K562 (cell line): ENCODE measurements around the gene SPATA13. TPM values are rescaled to one million over a fixed set of nuclear protein-coding genes. Genes with fewer than 3 reads are reported as not detected.

Source experiments
- ATAC-seq: fragments of 200-7000 bp; cut with Tn5 transposase; 3 replicates; pipeline ENCODE4 v1.9.1; 2020; ENCODE audit warnings: moderate library complexity
- BruUV-seq: library from RNA; stranded (reverse); fragments of 400-500 nt; replicated peaks from 2 replicates; lab custom pipeline; 2021; lab: Mats Ljungman, UMichigan
- CTCF ChIA-PET: fragments of 300-600 bp; formaldehyde crosslinking; extraction: SDS; loops from one replicate; lab custom pipeline; 2021; ENCODE audit warnings: low intra/inter-chr PET ratio; lab: Yijun Ruan, JAX
- POLR2A ChIA-PET: fragments of 300-600, 350-650 bp; sonication (Branson Sonifier 250); formaldehyde crosslinking; extraction: SDS; loops from one replicate; lab custom pipeline; 2021; ENCODE audit warnings: antibody characterized with exemption, inconsistent platforms; lab: Yijun Ruan, JAX
- DNase-seq, 4 experiments: peaks; one replicate each; pipeline versions ENCODE4 v3.0.0 to v3.0.0-alpha.2; 2011 to 2018; ENCODE audit warnings: low spot score in 3 of 4, mixed read lengths in 3 of 4; ENCODE audit errors: extremely low read depth in 1 of 4
- FAIRE-seq: peaks from 2 replicates; lab custom pipeline; 2011; peaks lifted over from hg19 to GRCh38; lab: Jason Lieb, UNC
- H2AFZ ChIP-seq: 2 replicates; pipeline ENCODE4 v1.6.0; 2011; ENCODE audit warnings: low read depth, low read length, control low read depth, inconsistent platforms
- H3K27ac ChIP-seq: fragments of 200-600 bp; 3 replicates; pipeline ENCODE4 v1.8.0; 2011; ENCODE audit warnings: low read depth, mild to moderate bottlenecking, control low read depth, inconsistent platforms, low read length, moderate library complexity, mixed read lengths; ENCODE audit errors: extremely low read depth
- H3K27me3 ChIP-seq, 2 experiments: fragments of 300-600 bp in 1 of 2; 2 replicates in 1 of 2; 3 replicates in 1 of 2; pipeline versions ENCODE4 v1.6.0 to v1.8.0; 2011; ENCODE audit warnings: inconsistent platforms in 2 of 2, low read length in 2 of 2, mild to moderate bottlenecking in 1 of 2, mixed read lengths in 1 of 2, moderate library complexity in 1 of 2; ENCODE audit not compliant: control insufficient read depth in 2 of 2, insufficient read depth in 2 of 2
- H3K36me3 ChIP-seq: fragments of 300-600 bp; 3 replicates; pipeline ENCODE4 v1.8.0; 2011; ENCODE audit warnings: mild to moderate bottlenecking, low read length, inconsistent platforms; ENCODE audit not compliant: control insufficient read depth, insufficient read depth
- H3K4me1 ChIP-seq, 2 experiments: fragments of 200-600 bp in 1 of 2; replicated peaks in 1 of 2; 2 replicates in 1 of 2; 3 replicates in 1 of 2; pipeline versions ENCODE4 v1.5.1 to v1.8.0; 2011; ENCODE audit warnings: inconsistent platforms in 2 of 2, low read length in 2 of 2, mild to moderate bottlenecking in 1 of 2, mixed read lengths in 1 of 2, moderate library complexity in 1 of 2; ENCODE audit not compliant: control insufficient read depth in 2 of 2, insufficient read depth in 2 of 2
- H3K4me2 ChIP-seq: 2 replicates; pipeline ENCODE4 v1.6.1; 2011; ENCODE audit warnings: low read length, control low read depth, inconsistent platforms, mixed read lengths; ENCODE audit not compliant: insufficient read depth
- H3K4me3 ChIP-seq: fragments of 200-600 bp; sonication (generic), shearing (Covaris generic); 2 replicates; pipeline ENCODE4 v1.5.1; 2016; ENCODE audit warnings: control low read depth, inconsistent platforms
- H3K79me2 ChIP-seq: fragments of 200-600 bp; 3 replicates; pipeline ENCODE4 v1.8.0; 2011; ENCODE audit warnings: low read length, inconsistent platforms; ENCODE audit not compliant: control insufficient read depth, insufficient read depth
- H3K9ac ChIP-seq, 2 experiments: 2 replicates each; pipeline versions ENCODE4 v1.6.0 to v1.6.1; 2011; ENCODE audit warnings: low read depth in 2 of 2, low read length in 2 of 2, control low read depth in 1 of 2, inconsistent platforms in 1 of 2, mild to moderate bottlenecking in 1 of 2, mixed read lengths in 1 of 2; ENCODE audit not compliant: insufficient read depth in 1 of 2
- H3K9me1 ChIP-seq: one replicate; pipeline ENCODE4 v1.6.0; 2011; ENCODE audit warnings: inconsistent platforms, mild to moderate bottlenecking, low read length, moderate library complexity; ENCODE audit not compliant: control insufficient read depth, insufficient read depth
- H3K9me3 ChIP-seq: replicated peaks from 2 replicates; pipeline ENCODE4 v1.5.1; 2011; ENCODE audit warnings: low read depth, low read length, inconsistent platforms; ENCODE audit not compliant: control insufficient read depth, insufficient read depth
- H4K20me1 ChIP-seq: replicated peaks from 2 replicates; pipeline ENCODE4 v1.6.1; 2011; ENCODE audit warnings: low read length, inconsistent platforms, mixed read lengths; ENCODE audit not compliant: control insufficient read depth, insufficient read depth
- ARID1B ChIP-seq: fragments of 450-650 bp; IDR thresholded peaks from 2 replicates; pipeline ENCODE4 v1.6.1; 2016; ENCODE audit warnings: antibody characterized with exemption, mild to moderate bottlenecking, inconsistent platforms
- BRD9 ChIP-seq: fragments of 450-650 bp; IDR thresholded peaks from 2 replicates; pipeline ENCODE4 v1.6.1; 2018; ENCODE audit warnings: low read depth; ENCODE audit not compliant: partially characterized antibody
- CBFA2T3 ChIP-seq: fragments of 450-650 bp; IDR thresholded peaks from 2 replicates; pipeline ENCODE4 v1.6.1; 2017
- CBX8 ChIP-seq: fragments of 200-600 bp; sonication (generic); IDR thresholded peaks from 2 replicates; pipeline ENCODE4 v1.6.1; 2012; ENCODE audit warnings: borderline replicate concordance, mixed run types, low read depth, mild to moderate bottlenecking, moderate library complexity, mixed read lengths, low read length, control low read depth, inconsistent platforms; ENCODE audit not compliant: poor library complexity, severe bottlenecking; ENCODE audit errors: extremely low read depth
- FOXK1 ChIP-seq: sonication (generic); formaldehyde crosslinking; IDR thresholded peaks from 2 replicates; pipeline ENCODE4 v1.8.0; 2022; ENCODE audit warnings: missing genetic modification reagents, mild to moderate bottlenecking, borderline replicate concordance
- HNRNPL ChIP-seq: fragments of 200-400 bp; formaldehyde crosslinking; IDR thresholded peaks from 2 replicates; pipeline ENCODE4 v1.6.1; 2017; ENCODE audit warnings: low read depth, mild to moderate bottlenecking, low read length
- MCM3 ChIP-seq: fragments of 450-650 bp; IDR thresholded peaks from 2 replicates; pipeline ENCODE4 v1.6.1; 2016
- MTA1 ChIP-seq: fragments of 450-650 bp; IDR thresholded peaks from 2 replicates; pipeline ENCODE4 v1.6.1; 2017; ENCODE audit warnings: borderline replicate concordance
- SMARCA4 ChIP-seq: fragments of 450-650 bp; IDR thresholded peaks from 2 replicates; pipeline ENCODE4 v1.6.1; 2016
- TAL1 ChIP-seq: fragments of 450-650 bp; IDR thresholded peaks from 2 replicates; pipeline ENCODE4 v1.6.1; 2016; ENCODE audit warnings: mild to moderate bottlenecking
- ZBTB5 ChIP-seq: fragments of 450-650 bp; IDR thresholded peaks from 2 replicates; pipeline ENCODE4 v1.6.1; 2017; ENCODE audit warnings: antibody characterized with exemption
- ZNF224 ChIP-seq: sonication (generic); formaldehyde crosslinking; IDR thresholded peaks from 2 replicates; pipeline ENCODE4 v1.8.0; 2022; ENCODE audit warnings: mild to moderate bottlenecking, missing genetic modification reagents
- ZNF436 ChIP-seq: fragments of 250-450, 450-650 bp; sonication (Bioruptor Pico); formaldehyde crosslinking; IDR thresholded peaks from 2 replicates; pipeline ENCODE4 v1.7.0; 2020; ENCODE audit warnings: mild to moderate bottlenecking
- ZNF717 ChIP-seq: fragments of 250-450 bp; sonication (Bioruptor Pico); IDR thresholded peaks from 2 replicates; pipeline ENCODE4 v1.5.0; 2021
- WGBS: fragments of 100-300 bp; shearing (Covaris generic); methylation state at CpG from one replicate; pipeline ENCODE4 v1.1.6; 2016; ENCODE audit warnings: low coverage, mixed read lengths; ENCODE audit not compliant: insufficient coverage; ENCODE audit errors: missing lambda C conversion rate; 5-methylcytosine and 5-hydroxymethylcytosine counted together
- in situ Hi-C: fragments of 300-500 bp; cut with MboI; formaldehyde crosslinking; loops from 4 replicates; pipeline ENCODE4 v1.15.0; 2018; ENCODE audit warnings: inconsistent platforms, mixed read lengths
- intact Hi-C: fragments of 100-400 bp; cut with micrococcal nuclease; formaldehyde crosslinking; loops from 2 replicates; pipeline ENCODE4 v1.14.2; 2022
- polyA plus RNA-seq, 8 experiments: library from polyadenylated mRNA; depleted of rRNA in 4 of 8; stranded (reverse) in 5 of 8; unstranded in 3 of 8; fragments of >200 nt; fragmentation: Nextera tagmentation in 2 of 8; fragmentation: Illumina TruSeq in 1 of 8; extraction: Ambion mirVana in 2 of 8; extraction: Trizol in 1 of 8; gene quantifications; 2 replicates each; pipeline versions ENCODE4 v1.2.1 to v1.2.3, GENCODE V29; 2011 to 2014; ENCODE audit warnings: inconsistent platforms in 1 of 8, missing spikeins in 1 of 8
- total RNA-seq, 7 experiments: library from RNA; depleted of rRNA in 6 of 7; stranded (reverse); fragments of >200 nt in 6 of 7; fragmentation: Illumina TruSeq in 2 of 7; extraction: Trizol in 2 of 7; gene quantifications; 2 replicates each; pipeline versions ENCODE4 v1.2.1 to v1.2.3, GENCODE V29; 2011 to 2021; ENCODE audit warnings: low replicate concordance in 1 of 7
- TF ChIP-seq, protein P1 (sequence below): fragments of 450-650 bp; IDR thresholded peaks from 2 replicates; pipeline ENCODE4 v1.6.1; 2016

SPATA13 gene
- total and polyA plus RNA-seq, 9 of the 15 experiments (the other 6 are each of a cell fraction or from before 2014, with no cell fraction given): 0.08 to 0.99 (median 0.21) TPM; not detected in 2

DNA sequence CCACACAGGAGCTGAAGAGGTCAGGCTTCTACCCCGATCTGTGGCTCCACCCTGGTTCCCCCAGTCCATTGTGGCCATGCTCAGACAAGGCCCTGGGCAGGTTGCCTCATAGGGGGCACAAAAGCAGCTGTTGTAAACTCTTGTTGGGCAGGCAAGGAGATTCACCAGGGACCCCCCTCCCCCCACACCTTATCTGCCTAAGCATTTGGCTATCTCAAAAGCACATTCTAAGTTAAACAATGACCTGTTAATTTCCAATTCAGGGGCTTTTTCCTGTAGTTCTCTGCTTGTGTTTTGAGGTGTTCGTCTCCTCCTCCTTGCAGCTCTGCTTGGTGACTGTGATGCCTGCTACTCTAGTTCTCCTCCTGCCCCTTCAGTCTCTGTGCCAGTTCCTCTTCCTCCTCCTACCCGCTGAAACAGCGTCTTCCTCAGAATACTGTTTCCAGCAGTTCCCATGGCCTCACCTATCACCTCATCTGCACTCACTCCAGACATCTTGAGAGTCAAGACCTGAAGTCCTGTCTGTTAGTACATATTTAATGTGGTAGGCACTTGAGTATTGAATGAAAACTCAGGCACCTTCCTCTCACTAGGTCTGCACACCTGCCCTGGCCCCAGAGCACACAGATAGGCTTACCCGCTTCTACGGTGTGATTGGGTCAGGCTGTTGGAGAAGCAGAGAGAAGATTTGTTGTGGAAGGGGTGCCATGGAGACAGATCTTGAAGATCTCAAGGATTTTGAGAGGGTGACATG lies 31.7 kb downstream of the SPATA13 start:
- Histone ChIP-seq H3K27me3 (no peaks in the 10 kb centered on the region), H2AFZ (no peak overlapping the region), H3K27ac (no peak overlapping the region), H3K4me2 (peak overlapping the region; percentile 25; the same call in 1 of the 2 replicates), H3K79me2 (no peaks in the 10 kb centered on the region), H3K9me1 (no peaks in the 10 kb centered on the region), H3K36me3 (no peaks in the 10 kb centered on the region), H3K9ac (no peak overlapping the region), H3K9me3 (no peaks in the 10 kb centered on the region), H3K4me3 (no peak overlapping the region), H3K4me1 (no peaks in the 10 kb centered on the region; a peak in 1 of 5 replicates), H4K20me1 (no peaks in the 10 kb centered on the region)
- no peak; the same call in 2 of the 3 replicates for ATAC-seq
- ChIA-PET POLR2A (no interaction called here), CTCF (no interaction called here)
- 0% methylated on average over 5 of the region's 6 CpGs for WGBS
- intact Hi-C loops (no loop called here), in situ Hi-C loops (no loop called here)
- TF ChIP-seq ARID1B (peak; percentile 52), TAL1 (peak; percentile 42; the same call in 1 of the 2 replicates), BRD9 (no peak), CBFA2T3 (peak; percentile 47; the same call in 1 of the 2 replicates)
- BruUV-seq: no TSS peak
- no peak for FAIRE-seq
- peak in 1 of 4 experiments; percentile 9 for DNase-seq

- no peak for ATAC-seq
- H3K9ac ChIP-seq: no peak overlapping the region
- no peaks in the 10 kb centered on the region for H3K79me2 ChIP-seq
- ChIA-PET CTCF (no interaction called here), POLR2A (no interaction called here)
- H3K9me1 ChIP-seq: no peaks in the 10 kb centered on the region
- no TSS peak for BruUV-seq
- H4K20me1 ChIP-seq: no peaks in the 10 kb centered on the region
- H3K27me3 ChIP-seq: no peaks in the 10 kb centered on the region
- H2AFZ ChIP-seq: no peak overlapping the region
- H3K4me3 ChIP-seq: no peak overlapping the region
- DNase-seq: no peak
- no peak for FAIRE-seq
- H3K9me3 ChIP-seq: no peaks in the 10 kb centered on the region
- intact Hi-C loops (no loop called here), in situ Hi-C loops (no loop called here)
- H3K4me2 ChIP-seq: no peak overlapping the region
- no peaks in the 10 kb centered on the region for H3K36me3 ChIP-seq
- H3K4me1 ChIP-seq: no peaks in the 10 kb centered on the region; a peak in 1 of 5 replicates
- 0% methylated on average over 1 of the region's 1 CpG for WGBS
- H3K27ac ChIP-seq: no peak overlapping the region
- TF ChIP-seq MTA1 (no peak), ZNF224 (CRISPR knock-in tag) (no peak), SMARCA4 (no peak), ZNF436 (CRISPR knock-in tag) (no peak), HNRNPL (no peak), CBX8 (no peak), MCM3 (no peak), FOXK1 (CRISPR knock-in tag) (no peak), ZBTB5 (no peak), ZNF717 (CRISPR knock-in tag) (no peak)
- TF ChIP-seq, protein P1, sequence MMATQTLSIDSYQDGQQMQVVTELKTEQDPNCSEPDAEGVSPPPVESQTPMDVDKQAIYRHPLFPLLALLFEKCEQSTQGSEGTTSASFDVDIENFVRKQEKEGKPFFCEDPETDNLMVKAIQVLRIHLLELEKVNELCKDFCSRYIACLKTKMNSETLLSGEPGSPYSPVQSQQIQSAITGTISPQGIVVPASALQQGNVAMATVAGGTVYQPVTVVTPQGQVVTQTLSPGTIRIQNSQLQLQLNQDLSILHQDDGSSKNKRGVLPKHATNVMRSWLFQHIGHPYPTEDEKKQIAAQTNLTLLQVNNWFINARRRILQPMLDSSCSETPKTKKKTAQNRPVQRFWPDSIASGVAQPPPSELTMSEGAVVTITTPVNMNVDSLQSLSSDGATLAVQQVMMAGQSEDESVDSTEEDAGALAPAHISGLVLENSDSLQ: no peak
Observed at GRCh38 chr13:24192811-24193162, 32.3 kb downstream of the SPATA13 start.
